Mesenteric fat pad (tissue), 1 donor: Measurements from ENCODE around the gene CNTNAP5. TPM values are rescaled to one million over a fixed set of nuclear protein-coding genes. Genes with fewer than 3 reads are reported as not detected.

ENCODE experiments used
- DNase-seq: peaks from one replicate; pipeline ENCODE4 v3.0.0-alpha.2; 2020; ENCODE audit warnings: low spot score
- total RNA-seq: library from RNA; stranded (reverse); fragmentation: NEBNext Ultra II Directional; extraction: Animal tissue kit (Norgen Biotek cat#: 25700); gene quantifications from one replicate; pipeline ENCODE4 v1.2.1, GENCODE V29; 2021
- donor health status: DM: yes; HTN: yes; CAD: no.

CNTNAP5 gene
- total RNA-seq, 1 donor from 2014 or later = not detected

DNA sequence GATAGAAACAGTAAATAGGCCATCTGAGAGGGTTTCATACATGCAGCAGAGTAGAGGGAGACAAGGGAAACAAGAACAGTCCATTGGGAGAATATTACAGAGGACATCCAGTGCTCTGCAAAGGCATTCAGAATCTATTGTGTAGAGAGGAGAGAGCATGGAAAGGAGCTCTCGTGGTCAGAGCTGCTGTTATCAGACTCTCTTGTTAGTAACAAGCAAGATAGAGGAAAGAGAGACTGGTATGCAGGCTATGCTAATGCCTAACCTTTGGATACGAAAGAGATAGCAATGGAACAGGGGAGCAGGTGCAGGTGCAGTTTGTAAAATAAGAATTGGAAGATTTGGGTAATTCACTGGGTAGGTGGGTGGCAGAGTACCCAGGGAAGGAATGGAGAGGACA, 855.9 kb downstream of the CNTNAP5 start:
- no peak for DNase-seq

DNA sequence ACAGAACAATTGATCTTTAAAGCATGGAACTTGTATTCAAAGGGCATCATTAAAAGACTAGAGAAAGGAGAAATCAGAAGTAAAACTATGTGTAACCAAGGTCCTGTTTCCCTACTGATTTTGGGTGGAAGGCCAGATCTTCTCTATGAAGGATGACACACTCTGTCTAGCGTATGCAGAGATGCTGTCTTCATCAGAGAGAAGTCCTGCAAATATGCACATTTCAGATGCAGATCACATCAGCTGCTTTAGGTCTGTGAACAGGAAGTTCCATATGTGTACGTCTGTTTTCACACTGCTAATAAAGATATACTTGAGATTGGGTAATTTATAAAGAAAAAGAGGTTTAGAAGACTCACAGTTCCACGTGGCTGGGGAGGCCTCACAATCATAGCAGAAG, 857.3 kb downstream of the CNTNAP5 start:
- no peak for DNase-seq

DNA sequence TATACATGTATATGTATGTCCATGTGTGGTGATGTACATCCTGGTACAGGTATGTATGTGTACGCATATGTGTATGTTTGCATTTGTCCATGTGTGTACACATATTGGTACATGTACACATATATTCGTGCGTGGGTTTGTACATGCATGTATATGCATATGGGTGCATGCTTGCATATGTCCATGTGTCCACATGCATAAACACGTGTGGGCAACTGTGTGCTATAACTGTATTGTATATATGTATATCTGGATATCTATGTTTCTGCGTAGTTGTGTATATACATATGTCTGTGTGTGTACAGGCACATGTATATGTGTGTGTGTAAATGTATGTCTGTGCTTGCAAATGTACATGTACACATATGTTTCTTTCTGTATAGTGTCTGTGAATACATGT, 858.5 kb downstream of the CNTNAP5 start:
- no peak for DNase-seq

DNA sequence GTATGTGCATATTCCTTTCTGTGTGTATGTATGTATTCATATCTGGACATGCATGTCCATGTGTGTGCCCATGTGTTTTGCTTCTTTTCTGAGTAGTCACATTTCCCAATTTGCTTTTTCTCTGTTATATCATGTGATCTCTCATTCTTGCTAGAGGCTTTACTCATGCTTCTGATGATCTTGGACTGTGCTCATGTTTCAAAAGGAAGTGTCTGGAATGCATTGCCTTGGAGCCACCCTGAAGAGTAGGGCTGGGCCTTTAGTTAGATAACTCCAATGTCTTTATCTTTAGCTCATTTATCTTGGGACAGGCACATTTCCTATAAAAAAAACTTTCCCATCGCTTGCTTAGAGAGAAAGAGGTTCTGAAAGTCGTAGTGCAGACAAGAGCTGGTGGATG, 859.2 kb downstream of the CNTNAP5 start:
- no peak for DNase-seq

DNA sequence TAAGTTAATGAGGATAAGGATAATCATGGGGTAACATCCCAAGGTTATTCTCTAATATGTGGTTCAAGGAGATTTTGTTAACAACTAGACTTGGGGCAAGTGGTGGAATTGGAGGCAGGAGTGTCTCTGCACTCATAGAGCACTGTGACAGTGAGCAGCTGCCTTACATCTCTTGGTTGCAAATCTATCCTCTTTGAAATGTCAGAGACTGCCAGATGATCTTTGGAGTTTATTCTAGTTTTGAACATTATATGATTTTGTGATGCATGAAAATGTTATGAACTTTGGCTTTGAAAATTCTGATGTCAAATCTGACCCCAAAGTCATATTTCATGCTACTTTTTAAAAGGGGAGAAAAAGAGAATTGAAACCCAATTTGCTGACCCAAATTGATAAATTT, 861.1 kb downstream of the CNTNAP5 start:
- DNase-seq = no peak

DNA sequence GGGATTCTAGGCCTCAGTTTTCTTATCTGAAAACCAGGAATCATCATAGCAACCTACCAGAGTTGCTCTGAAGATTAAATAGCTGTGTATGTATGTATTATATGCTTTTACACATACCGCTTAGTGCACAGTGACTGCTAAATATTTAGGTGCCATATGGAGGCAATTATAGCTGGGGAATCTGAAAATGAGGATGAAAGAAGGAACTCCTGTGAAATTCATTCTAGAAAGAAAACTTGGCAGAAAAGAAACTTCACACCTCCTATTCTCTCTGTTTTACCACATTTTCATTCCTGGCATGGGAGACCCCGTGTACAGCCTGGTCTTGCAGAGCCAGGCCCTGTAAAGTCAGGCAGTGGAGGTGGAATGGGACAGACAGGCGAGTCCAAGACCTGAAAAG, 862.4 kb downstream of the CNTNAP5 start:
- DNase-seq = no peak

DNA sequence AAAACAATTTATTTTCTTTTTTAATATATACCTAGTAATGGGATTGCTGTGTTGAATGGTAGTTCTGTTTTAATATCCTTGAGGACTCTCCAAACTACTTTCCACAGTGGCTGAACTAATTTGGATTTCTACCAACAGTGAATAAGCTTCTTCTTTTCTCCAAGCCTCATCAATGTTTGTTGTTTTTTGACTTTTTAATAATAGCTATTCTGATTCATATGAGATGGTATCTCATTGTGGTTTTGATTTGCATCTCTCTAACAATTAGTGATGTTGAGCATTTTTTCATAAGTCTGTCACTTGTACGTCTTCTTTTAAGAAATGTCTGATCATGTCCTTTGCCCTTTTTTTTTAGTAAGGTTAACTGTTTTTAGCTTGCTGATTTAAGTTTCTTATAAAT, 863.3 kb downstream of the CNTNAP5 start:
- no peak for DNase-seq

DNA sequence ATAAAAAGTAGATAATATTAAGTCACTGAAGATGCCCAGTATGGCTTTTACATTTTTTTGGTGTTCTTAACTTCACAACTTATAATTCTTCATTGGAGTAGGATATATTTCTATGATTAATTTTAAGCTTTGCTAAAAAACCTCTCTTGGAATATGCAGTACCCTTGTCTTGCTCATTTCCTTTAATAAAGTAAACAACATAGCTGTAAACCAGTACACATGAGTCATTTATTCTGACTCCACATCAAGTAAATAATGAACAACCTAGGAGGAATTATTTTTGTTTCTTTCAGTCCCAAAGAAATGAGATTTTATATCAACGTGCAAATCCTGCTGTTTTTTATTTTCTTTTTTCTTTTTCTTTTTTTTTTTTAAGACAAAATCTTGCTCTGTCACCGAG, 869.1 kb downstream of the CNTNAP5 start:
- DNase-seq = no peak

DNA sequence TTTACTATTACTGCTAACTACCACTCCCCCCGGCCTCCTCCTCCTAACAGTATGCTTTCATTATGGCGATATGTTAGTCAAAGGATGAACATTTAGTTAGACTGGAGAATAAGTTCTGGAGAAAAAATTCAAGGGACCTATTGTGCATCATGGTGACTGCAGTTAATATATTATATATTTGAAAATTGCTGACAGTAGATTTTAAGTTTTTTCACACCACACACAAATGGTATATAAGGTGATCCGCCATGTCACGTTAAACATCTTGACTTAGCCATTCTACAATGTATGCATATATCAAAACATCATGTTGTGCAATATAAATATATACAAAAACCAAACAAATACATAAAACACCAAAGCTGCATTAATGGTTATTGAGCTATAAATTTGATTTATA, 873.7 kb downstream of the CNTNAP5 start:
- DNase-seq = no peak

DNA sequence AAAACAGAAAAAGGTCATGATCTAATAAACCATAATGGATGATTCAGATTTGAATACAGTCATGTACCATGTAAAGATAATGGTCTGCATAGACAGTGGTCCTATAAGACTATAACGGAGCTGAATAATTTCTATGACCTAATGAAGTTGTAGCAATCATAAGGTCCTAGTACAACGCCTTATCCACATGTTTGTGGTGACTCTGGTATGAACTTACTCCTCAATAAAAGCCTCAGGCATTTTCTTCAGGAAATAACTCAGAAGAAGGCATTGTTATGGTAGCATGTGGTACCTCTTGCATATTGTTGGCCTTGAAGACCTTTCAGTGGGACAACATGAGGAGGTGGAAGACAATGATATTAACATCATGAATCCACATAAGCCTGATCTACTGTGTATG, 883.3 kb downstream of the CNTNAP5 start:
- no peak for DNase-seq

DNA sequence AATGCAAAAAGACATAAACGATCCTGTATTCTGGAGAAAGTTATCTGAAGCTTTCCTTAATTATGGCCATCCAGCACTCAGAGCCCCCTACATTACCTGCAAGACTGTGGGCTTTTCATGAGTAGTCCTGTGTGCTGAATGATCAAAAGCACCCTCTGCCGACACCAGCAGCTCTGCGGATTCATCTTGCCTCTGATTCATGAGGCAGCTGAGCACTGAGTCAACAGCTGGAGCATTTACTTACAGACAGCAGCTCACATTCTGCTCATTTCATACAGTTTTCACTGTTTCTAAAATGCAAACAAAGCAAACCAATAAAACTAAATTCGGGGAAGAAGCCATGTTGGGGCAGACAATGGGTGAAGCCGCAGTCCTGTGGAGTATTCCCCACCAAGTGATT, 886.5 kb downstream of the CNTNAP5 start:
- DNase-seq = no peak

DNA sequence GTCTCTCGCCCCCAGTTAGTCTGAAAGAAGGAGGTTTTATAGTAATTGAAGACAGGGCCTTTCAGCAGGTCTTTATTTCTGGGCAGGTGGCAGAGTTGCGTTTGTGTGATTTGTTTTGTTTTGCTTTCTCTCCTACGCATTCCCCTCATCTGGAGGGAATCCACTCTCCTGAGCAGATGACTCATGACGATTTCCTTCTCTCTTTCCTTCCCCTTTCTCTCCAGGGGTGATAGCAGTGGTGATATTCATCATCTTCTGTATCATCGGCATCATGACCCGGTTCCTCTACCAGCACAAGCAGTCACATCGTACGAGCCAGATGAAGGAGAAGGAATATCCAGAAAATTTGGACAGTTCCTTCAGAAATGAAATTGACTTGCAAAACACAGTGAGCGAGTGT, 888.8 kb downstream of the CNTNAP5 start:
- DNase-seq = no peak

DNA sequence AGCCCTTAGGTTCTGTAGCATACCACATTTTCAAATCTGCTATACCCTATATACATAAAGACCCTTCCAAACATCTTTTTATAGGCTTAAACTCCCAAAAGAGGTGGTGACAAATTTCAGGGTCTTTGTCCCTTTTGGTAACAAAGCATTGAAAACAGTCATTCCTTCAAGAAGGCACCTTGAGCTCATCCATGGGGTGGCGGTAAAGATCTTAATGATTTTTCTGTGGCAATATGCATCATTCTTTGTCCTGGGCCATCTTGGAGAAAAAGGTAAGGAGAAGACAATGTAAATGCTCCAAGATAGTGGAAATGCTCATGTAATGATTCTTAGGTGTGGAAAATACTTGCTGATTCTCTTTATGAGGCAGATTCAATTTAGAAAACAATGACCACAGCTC, 890.5 kb downstream of the CNTNAP5 start:
- DNase-seq = no peak

DNA sequence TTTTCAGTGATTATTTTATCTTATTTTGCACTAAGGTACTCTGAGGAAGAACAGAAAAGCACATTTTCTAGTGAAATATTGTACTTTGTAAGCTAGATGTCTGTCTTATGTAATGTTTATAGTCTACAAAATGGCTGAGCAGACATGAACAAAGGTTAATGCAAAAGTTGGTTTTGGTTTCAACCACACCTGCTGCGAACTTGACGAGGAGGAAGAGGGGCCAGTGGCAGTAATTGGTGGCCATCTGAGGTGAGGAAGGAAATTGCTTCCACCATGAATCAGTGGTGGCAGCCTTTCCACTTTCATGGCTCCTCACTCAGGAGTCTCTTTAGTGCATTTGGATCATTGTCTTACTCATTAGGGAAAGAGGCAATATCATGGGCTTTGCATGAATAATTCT, 894.2 kb downstream of the CNTNAP5 start:
- DNase-seq = no peak

DNA sequence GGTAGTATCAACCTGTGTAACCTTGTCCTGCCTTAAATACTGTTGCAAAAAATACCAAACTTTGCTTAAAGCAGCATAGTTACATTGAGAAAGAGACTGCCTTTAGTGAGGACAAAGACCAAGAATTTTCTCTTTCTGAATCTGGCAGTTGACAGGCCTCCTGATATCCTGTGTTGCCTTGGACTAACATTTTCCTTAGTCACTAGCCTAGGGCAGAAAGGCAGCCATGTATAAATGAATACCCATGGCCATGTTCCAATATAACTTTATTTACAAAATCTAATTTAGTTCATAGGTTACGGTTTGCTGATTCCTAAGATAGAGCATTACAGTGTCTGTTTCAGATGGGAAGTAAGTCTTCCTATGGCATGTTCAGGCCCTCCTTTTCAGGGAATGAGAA, 895.4 kb downstream of the CNTNAP5 start:
- DNase-seq = no peak

DNA sequence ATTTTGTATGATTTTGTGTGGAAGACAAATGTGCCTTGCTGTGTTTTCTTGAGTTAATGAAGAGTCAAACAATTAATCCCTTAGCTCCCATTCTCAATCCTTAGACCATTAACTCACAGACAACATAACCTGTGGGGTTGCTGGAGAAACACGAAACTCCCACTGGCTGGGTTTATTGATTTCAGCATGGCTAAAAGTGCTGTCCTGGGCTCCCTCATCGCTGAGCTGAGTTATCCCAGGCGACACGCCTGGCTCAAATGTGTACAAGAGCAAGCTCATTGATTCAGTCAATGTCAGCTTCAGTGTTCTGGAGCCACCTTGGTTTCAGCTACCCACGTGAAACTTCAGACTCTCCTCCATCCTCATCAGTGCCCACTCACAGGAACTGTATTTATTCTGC, 896.1 kb downstream of the CNTNAP5 start:
- no peak for DNase-seq

DNA sequence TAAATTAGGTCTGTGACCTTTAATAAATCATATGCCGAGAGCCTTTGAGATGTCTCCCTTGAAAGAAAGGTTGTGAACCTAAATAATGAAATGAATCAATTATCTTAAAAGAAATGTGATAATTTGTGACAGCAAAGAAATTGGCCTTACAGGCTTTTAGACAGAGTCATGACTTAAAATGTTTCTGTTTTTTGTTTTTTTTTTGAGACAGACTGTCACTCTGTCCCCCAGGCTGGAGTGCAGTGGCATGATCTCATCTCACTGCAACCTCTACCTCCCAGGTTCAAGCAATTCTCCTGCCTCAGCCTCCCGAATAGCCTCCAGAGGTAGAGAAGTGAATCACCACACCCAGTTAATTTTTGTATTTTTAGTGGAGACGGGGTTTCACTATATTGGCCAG, 898.0 kb downstream of the CNTNAP5 start:
- no peak for DNase-seq

DNA sequence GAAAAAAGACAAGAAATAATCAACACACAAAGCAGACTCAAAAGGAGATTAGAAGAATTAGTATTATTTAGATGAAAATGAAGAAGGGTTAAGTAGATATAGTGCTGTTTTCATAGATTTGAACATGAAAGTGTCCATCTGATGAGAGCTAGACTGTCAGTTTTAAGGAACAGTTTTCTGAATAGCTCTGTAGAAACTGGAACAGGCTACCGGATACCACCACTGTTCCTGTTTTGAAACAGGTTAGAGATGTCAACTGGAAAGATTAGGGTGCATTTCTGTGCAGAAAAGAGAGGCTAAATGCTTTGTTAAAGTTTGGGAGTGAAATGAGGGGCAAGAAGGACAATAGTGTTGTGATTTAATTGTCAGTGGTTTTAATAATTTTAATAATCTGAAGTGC, 908.8 kb downstream of the CNTNAP5 start:
- no peak for DNase-seq

DNA sequence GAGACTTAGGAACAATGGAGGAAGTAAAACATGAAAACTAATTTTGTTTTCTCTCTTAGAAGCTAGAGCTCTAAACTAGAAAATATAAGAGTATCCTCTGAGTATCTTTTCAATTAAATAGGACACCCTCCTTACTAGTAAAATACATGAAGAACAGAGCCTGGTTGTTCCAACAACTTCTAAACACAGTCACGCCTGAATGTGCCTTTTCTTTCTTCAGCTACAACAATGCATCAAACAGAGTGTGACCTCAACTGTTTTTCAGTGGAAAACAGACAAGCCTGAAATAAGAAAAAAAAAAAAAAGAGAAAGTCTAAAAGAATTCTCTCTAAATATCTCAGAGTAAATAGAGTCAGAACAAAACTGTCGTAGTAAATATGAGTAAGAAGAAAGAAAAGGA, 928.8 kb downstream of the CNTNAP5 start:
- no peak for DNase-seq

DNA sequence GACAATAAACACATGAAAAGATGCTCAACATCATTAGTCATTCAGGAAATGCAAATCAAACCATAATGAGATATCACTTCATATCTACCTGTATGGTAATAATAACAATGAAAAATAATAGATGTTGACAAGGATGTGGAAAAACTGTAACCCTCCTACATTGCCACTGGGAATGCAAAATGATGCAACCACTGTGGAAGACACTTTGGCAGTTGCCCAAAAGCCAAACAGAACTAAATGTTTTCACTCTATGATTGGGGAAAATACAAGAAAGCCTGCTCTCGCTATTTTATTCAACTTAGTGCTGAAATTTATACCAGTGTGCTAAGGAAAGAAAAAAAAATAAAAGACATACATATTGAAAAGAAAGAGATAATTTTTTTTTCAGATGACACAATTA, 934.5 kb downstream of the CNTNAP5 start:
- DNase-seq = no peak

DNA sequence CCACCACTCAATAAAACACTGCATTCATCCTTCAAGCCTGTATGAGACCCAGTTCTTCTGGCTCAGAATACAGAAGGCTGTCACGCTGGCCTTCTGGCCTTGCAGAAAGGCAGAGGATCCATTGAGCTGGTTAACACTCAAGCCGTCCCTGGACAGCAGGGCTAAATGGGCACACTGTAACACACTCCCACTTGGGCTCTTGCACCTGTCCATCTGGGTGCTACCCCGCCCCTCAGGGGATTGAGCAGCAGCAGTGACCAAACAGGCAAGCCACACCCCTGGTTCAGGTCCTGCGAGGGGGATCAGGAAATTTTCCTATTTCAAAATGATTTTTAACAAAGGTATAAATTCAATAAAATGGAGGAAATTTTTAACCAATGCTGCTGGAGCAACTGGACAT, 936.0 kb downstream of the CNTNAP5 start:
- DNase-seq = no peak
